ENCODE results near the gene GAK. TPM values are rescaled to one million over a fixed set of nuclear protein-coding genes. Genes with fewer than 3 reads are reported as not detected.
"Not testable (repeated sequence)": the region's sequence is repeated elsewhere in the genome, so short reads cannot be mapped to it uniquely, and the experiment has no call there.

Gene GAK
- total RNA-seq, 1 donor from 2014 or later: 147 TPM

DNA sequence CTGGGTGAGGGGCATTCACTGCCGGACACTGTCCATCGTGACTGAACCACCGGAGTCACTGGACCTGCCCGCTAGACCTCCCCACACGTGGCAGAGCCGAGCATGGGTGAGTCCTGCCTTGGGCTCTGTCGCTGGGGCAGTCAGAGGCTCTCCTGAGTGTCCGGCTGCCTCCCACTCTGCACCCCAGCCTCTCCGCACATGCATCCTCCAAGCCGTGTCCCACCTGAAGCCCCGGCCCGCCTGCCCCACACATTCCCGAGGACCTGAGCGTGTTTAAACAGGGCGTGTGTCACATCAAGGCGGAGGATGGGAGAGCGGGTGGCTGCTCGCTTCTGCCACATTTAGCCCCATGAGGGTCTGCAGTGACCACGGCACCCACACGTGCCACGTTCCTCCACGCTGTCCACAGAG is 110.9 kb downstream of the GAK start:
- H3K4me3 Mint-ChIP-seq: no peak overlapping the region

GRCh38 chr4:820230-821172 is 111.6 kb downstream of the GAK start:
- DNase-seq: no peak
- Mint-ChIP-seq H3K4me3 (no peak overlapping the region), H3K4me1 (peaks cover 2% of the 10 kb centered on the region), H3K9me3 (no peaks in the 10 kb centered on the region), H3K27ac (no peak overlapping the region), H3K27me3 (peaks cover 35% of the 10 kb centered on the region), H3K36me3 (ENCODE audit: low read depth) (no peaks in the 10 kb centered on the region)
- intact Hi-C loops (cut with micrococcal nuclease): no loop called here

More for the DNA sequence above, 110.9 kb downstream of the GAK start:
- no peak for DNase-seq
- Mint-ChIP-seq H3K4me1 (peaks cover 2% of the 10 kb centered on the region), H3K27me3 (peaks cover 31% of the 10 kb centered on the region), H3K9me3 (no peaks in the 10 kb centered on the region), H3K36me3 (ENCODE audit: low read depth) (no peaks in the 10 kb centered on the region), H3K27ac (no peak overlapping the region)
- intact Hi-C loops (cut with micrococcal nuclease): no loop called here

DNA sequence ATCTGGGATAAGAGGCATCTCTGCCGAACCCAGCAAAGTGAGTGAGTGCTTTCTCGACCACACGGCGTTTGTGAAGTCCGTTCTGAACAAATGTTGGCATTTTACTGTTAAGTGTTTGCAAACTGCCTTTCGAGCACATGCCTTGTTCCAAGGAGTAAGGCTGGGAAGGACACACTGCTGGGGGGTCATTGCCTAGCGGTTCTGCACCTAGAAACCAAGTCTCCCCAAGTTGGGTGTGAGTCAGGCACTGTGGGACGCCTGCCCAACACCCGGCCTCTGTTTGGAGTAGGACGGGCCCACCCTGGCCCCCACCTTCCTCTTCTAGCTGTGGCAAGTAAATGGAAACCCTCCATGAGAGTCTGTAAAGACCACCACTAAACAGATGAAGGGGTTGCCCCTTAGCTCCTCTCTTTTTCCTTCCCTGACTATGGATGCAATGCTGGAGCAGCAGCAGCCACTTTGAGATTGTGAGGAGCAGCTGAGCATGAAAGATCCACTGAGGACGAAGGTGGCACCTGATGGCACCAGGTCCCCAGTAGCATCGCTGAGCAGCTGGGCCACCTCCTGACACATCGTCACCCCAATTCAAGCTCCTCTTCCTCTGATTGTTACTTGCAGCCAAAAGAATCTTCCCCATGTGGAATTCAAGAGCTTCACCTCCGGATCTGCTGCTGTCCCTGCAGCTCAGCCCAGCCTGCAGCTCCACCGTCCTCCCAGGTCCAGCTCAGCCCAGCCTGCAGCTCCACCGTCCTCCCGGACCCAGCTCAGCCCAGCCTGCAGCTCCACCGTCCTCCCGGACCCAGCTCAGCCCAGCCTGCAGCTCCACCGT is 112.5 kb downstream of the GAK start:
- Mint-ChIP-seq H3K9me3 (no peaks in the 10 kb centered on the region), H3K4me1 (no peaks in the 10 kb centered on the region), H3K4me3 (no peak overlapping the region), H3K27ac (no peak overlapping the region), H3K36me3 (ENCODE audit: low read depth) (no peaks in the 10 kb centered on the region), H3K27me3 (peaks cover 32% of the 10 kb centered on the region)
- intact Hi-C loops (cut with micrococcal nuclease): no loop called here
- no peak for DNase-seq

GRCh38 chr4:818106-818921 is 113.8 kb downstream of the GAK start:
- Mint-ChIP-seq H3K27me3 (peaks cover 35% of the 10 kb centered on the region), H3K9me3 (no peaks in the 10 kb centered on the region), H3K4me3 (no peak overlapping the region), H3K36me3 (ENCODE audit: low read depth) (no peaks in the 10 kb centered on the region), H3K27ac (no peak overlapping the region), H3K4me1 (no peaks in the 10 kb centered on the region)
- DNase-seq: no peak
- intact Hi-C loops (cut with micrococcal nuclease): no loop called here

DNA sequence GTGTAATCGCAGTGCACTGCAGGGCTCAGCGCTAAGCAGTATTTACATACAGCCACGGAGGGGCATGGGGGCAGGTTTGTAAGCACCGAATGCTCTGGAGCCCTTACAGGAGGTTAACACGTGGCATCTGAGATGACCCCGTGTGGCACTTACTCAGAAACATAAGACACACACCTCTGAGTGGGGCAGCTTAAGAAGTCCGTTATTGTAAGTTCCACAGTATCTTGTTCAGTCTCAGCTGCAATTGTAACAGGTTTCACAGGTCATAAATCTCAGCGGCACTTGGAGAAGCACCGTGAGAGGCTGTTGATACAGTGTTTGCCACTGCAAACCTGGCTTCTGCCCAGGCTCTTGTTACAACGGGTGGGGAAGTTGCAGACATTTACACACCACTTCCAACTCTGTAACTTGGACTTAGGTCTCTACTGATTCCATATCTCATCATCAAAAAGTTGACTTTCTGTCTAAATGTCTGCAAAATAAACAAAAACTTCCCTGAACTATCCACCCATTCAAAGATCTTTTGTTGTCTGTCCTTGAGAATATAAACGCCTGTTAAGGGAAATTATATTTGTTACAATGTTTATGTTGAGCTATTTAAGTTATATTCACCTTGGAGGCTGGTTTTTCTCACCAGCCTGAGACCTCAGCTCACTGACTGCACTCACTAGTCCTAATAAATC is 116.5 kb downstream of the GAK start:
- H3K9me3 Mint-ChIP-seq: no peaks in the 10 kb centered on the region
- H3K27ac Mint-ChIP-seq: no peak overlapping the region
- H3K36me3 Mint-ChIP-seq (ENCODE audit: low read depth): no peaks in the 10 kb centered on the region
- intact Hi-C loops (cut with micrococcal nuclease): no loop called here
- no peak overlapping the region for H3K4me3 Mint-ChIP-seq
- no peak for DNase-seq
- peaks cover 36% of the 10 kb centered on the region for H3K27me3 Mint-ChIP-seq
- no peaks in the 10 kb centered on the region for H3K4me1 Mint-ChIP-seq

DNA sequence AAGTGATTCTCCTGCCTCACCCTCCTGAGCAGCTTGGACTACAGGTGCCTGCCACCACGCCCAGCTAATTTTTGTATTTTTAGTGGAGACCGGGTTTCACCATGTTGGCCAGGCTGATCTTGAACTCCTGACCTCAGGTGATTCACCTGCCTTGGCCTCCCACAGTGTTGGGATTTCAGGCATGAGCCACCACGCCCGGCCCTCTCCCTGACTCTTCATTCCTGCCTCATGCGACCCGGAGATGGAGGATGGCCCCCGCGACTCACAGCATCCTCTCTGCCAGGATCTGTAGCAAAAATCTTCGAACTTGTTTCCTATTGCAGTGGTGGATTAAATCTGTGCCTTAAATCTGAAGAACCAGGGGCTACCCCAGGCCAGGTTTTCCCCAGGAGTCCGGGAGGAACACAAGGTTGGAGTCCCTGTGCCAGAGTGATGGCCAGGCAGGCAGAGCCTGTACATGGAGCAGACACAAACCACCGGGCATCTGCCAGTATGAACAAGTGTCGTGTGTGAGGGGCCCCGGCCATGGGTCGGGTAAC is 117.7 kb downstream of the GAK start:
- no peak for DNase-seq
- intact Hi-C loops (cut with micrococcal nuclease): no loop called here
- no peaks in the 10 kb centered on the region for H3K9me3 Mint-ChIP-seq
- H3K36me3 Mint-ChIP-seq (ENCODE audit: low read depth): no peaks in the 10 kb centered on the region
- no peak overlapping the region for H3K27ac Mint-ChIP-seq
- no peak overlapping the region for H3K4me3 Mint-ChIP-seq
- no peaks in the 10 kb centered on the region for H3K4me1 Mint-ChIP-seq
- peaks cover 36% of the 10 kb centered on the region for H3K27me3 Mint-ChIP-seq

- Mint-ChIP-seq H3K4me3 (no peak overlapping the region), H3K9me3 (no peaks in the 10 kb centered on the region), H3K36me3 (ENCODE audit: low read depth) (no peaks in the 10 kb centered on the region), H3K27me3 (peaks cover 36% of the 10 kb centered on the region), H3K4me1 (no peaks in the 10 kb centered on the region), H3K27ac (no peak overlapping the region)
- intact Hi-C loops (cut with micrococcal nuclease): no loop called here
- DNase-seq: no peak
Measured at GRCh38 chr4:813900-814299, 118.2 kb downstream of the GAK start.

DNA sequence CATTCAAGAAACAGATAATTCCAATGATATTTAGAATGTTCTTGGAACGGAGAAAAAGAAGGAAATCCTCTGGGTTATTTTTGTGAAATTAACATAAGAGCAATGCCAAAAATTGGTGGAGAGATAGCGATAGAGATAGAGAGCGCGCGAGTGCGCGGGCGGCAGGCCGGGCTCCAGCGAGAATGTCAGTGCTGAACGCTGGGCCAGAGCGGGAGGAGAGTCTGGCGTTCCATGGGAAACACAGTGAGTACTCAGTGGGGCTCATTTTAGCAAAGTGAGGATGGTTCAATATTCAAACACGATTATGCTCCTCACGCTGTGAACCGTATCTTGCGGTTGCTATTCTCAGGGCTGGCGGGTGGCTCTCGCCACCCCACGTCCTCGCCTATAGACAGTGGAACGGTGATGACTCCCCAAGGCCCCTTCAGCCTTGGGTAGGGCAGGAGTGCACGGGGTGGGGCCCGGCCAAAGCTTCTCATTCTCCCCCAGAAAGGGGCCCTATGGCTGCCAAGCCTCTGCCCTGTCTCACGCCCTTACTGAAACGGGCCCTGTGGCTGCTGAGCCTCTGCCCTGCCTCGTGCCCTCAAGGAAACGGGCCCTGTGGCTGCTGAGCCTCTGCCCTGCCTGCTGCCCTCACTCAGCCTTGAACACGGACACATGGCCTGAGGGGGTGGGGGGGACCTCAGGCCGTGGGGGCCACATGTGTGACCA is 123.1 kb downstream of the GAK start:
- no peak for DNase-seq
- no peak overlapping the region for H3K27ac Mint-ChIP-seq
- H3K4me3 Mint-ChIP-seq: no peak overlapping the region
- H3K36me3 Mint-ChIP-seq (ENCODE audit: low read depth): no peaks in the 10 kb centered on the region
- intact Hi-C loops (cut with micrococcal nuclease): no loop called here
- peaks cover 24% of the 10 kb centered on the region for H3K27me3 Mint-ChIP-seq
- H3K9me3 Mint-ChIP-seq: peaks cover 5% of the 10 kb centered on the region
- no peaks in the 10 kb centered on the region for H3K4me1 Mint-ChIP-seq

DNA sequence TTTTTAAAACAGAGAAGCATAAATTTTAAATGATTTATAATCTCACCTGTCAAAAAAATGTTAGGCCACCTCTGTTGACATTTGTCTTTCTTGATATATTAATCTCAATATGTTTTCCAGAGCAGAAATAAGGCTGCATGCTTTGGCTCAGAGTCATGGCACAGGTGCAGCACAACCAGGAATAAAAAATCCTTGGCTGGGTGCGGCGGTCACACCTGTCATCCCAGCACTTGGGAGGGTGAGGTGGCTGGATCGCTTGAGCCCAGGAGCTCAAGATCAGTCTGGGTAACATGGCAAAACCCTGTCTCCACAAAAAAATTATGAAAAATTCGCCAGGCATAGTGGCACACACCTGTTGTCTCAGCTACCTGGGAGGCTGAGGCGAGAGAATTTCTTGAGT is 124.3 kb downstream of the GAK start:
- intact Hi-C loops (cut with micrococcal nuclease): no loop called here
- H3K36me3 Mint-ChIP-seq (ENCODE audit: low read depth): no peaks in the 10 kb centered on the region
- DNase-seq: no peak
- peaks cover 5% of the 10 kb centered on the region for H3K9me3 Mint-ChIP-seq
- peaks cover 14% of the 10 kb centered on the region for H3K27me3 Mint-ChIP-seq
- no peaks in the 10 kb centered on the region for H3K4me1 Mint-ChIP-seq
- no peak overlapping the region for H3K4me3 Mint-ChIP-seq
- no peak overlapping the region for H3K27ac Mint-ChIP-seq

GRCh38 chr4:806979-807378 is 125.1 kb downstream of the GAK start:
- DNase-seq; H3K9me3 Mint-ChIP-seq; H3K36me3 Mint-ChIP-seq (ENCODE audit: low read depth); H3K27me3 Mint-ChIP-seq; intact Hi-C loops (cut with micrococcal nuclease); H3K4me1 Mint-ChIP-seq; H3K27ac Mint-ChIP-seq; H3K4me3 Mint-ChIP-seq: not testable (repeated sequence)

GRCh38 chr4:804804-805203 is 127.3 kb downstream of the GAK start:
- H3K36me3 Mint-ChIP-seq (ENCODE audit: low read depth): no peaks in the 10 kb centered on the region
- H3K9me3 Mint-ChIP-seq: peaks cover 5% of the 10 kb centered on the region
- H3K4me1 Mint-ChIP-seq: peaks cover 4% of the 10 kb centered on the region
- H3K27me3 Mint-ChIP-seq: peaks cover 4% of the 10 kb centered on the region
- H3K4me3 Mint-ChIP-seq: no peak overlapping the region
- DNase-seq: no peak
- intact Hi-C loops (cut with micrococcal nuclease): no loop called here
- H3K27ac Mint-ChIP-seq: no peak overlapping the region

DNA sequence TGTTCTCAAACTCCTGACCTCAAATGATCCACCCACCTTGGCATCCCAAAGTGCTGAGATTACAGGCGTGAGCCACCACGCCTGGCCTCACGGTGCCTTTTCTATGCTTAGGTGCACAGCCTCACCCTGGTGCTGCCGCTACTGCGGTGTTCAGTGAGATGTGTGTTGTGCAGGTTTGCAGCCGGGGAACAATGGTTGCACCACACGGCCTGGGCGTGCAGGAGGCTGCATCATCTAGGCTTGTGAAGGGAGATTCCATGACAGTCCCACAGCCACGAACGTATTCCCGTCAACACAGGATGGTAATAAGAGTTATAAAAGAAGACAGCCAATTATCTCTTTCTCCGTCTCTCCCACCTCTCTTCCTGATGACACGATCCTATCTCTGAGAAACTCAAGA is 128.2 kb downstream of the GAK start:
- H3K4me1 Mint-ChIP-seq: peaks cover 8% of the 10 kb centered on the region
- intact Hi-C loops (cut with micrococcal nuclease): no loop called here
- no peaks in the 10 kb centered on the region for H3K36me3 Mint-ChIP-seq (ENCODE audit: low read depth)

More for the DNA sequence above, 128.2 kb downstream of the GAK start:
- no peak overlapping the region for H3K4me3 Mint-ChIP-seq
- H3K27me3 Mint-ChIP-seq: peaks cover 4% of the 10 kb centered on the region
- DNase-seq: no peak
- no peak overlapping the region for H3K27ac Mint-ChIP-seq
- peaks cover 5% of the 10 kb centered on the region for H3K9me3 Mint-ChIP-seq
